IPS DF 6.9 (cell line): ENCODE measurements around the gene KDM4C.

Experiments used
- DNase-seq: peaks from one replicate; pipeline ENCODE4 v3.0.0-alpha.2; 2013; ENCODE audit warnings: low read depth, low spot score
- H3K27ac ChIP-seq: one replicate; pipeline ENCODE4 v1.5.1; 2013; ENCODE audit warnings: low read length, control low read depth
- H3K27me3 ChIP-seq: 2 replicates; pipeline ENCODE4 v1.6.1; 2013; ENCODE audit warnings: mild to moderate bottlenecking, low read length; ENCODE audit not compliant: control insufficient read depth, insufficient read depth
- H3K36me3 ChIP-seq: 2 replicates; pipeline ENCODE4 v1.6.1; 2013; ENCODE audit warnings: low read length; ENCODE audit not compliant: control insufficient read depth, insufficient read depth
- H3K4me1 ChIP-seq: 2 replicates; pipeline ENCODE4 v1.6.1; 2013; ENCODE audit warnings: low read length; ENCODE audit not compliant: control insufficient read depth, insufficient read depth
- H3K4me3 ChIP-seq: 2 replicates; pipeline ENCODE4 v1.5.1; 2013; ENCODE audit warnings: mild to moderate bottlenecking, low read length
- H3K9me3 ChIP-seq: 2 replicates; pipeline ENCODE4 v1.6.1; 2013; ENCODE audit warnings: low read length, inconsistent platforms; ENCODE audit not compliant: control insufficient read depth, insufficient read depth
- WGBS: extraction: QIAGEN DNeasy Blood & Tissue Kit; methylation state at CpG from one replicate; pipeline ENCODE4 v1.1.7; 2013; ENCODE audit warnings: mixed read lengths, missing lambda C conversion rate; ENCODE audit not compliant: insufficient read length, insufficient coverage; 5-methylcytosine and 5-hydroxymethylcytosine counted together

Gene KDM4C

DNA sequence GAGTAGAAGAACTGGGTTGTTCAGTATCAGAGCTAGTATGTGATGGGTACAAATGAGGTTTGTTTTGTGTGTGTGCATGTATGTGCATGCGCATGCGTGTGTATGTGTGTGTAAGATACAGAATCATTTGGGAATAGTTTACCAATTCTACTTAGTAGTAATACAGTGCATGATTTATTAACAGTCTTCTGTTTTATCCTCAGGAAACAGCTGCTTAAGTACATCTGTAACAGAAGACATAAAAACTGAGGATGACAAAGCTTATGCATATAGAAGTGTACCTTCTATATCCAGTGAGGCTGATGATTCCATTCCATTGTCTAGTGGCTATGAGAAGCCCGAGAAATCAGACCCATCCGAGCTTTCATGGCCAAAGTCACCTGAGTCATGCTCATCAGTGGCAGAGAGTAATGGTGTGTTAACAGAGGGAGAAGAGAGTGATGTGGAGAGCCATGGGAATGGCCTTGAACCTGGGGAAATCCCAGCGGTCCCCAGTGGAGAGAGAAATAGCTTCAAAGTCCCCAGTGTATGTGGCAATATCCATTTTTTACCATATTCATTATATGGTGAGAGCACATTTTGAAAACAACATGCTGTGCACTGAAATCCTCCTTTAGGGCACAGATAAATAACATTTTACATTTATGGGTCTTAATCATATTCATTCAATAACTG lies 228.5 kb downstream of the KDM4C start:
- Histone ChIP-seq H3K9me3 (no peaks in the 10 kb centered on the region), H3K4me1 (no peaks in the 10 kb centered on the region), H3K36me3 (no peaks in the 10 kb centered on the region; the same call in 1 of the 2 replicates), H3K4me3 (no peak overlapping the region), H3K27me3 (no peaks in the 10 kb centered on the region), H3K27ac (no peak overlapping the region)
- DNase-seq = no peak
- WGBS = no CpG with 5 or more reads among the region's 5 CpGs

DNA sequence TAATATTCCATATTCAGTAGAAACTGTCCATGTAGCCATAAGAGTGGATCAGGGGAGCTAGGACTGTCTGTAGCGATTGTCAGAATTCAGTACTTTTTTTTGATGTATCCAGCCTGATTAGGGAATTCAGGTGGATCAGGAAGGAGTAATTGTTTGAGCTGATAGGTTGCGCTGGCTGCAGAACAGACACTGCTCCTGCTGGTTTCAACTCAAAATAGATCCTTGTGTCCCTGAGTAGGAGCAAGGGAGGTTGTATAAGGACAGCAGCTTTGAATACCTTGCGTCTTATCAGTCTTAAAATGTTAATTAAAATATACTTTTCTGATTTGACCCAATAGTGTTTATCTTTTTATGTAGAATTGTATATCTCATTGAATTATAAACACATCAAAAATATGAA lies 229.6 kb downstream of the KDM4C start:
- no CpG with 5 or more reads among the region's 3 CpGs for WGBS
- Histone ChIP-seq H3K36me3 (no peaks in the 10 kb centered on the region; the same call in 1 of the 2 replicates), H3K27me3 (no peaks in the 10 kb centered on the region), H3K27ac (no peak overlapping the region), H3K4me1 (no peaks in the 10 kb centered on the region), H3K4me3 (no peak overlapping the region), H3K9me3 (no peaks in the 10 kb centered on the region)
- no peak for DNase-seq

DNA sequence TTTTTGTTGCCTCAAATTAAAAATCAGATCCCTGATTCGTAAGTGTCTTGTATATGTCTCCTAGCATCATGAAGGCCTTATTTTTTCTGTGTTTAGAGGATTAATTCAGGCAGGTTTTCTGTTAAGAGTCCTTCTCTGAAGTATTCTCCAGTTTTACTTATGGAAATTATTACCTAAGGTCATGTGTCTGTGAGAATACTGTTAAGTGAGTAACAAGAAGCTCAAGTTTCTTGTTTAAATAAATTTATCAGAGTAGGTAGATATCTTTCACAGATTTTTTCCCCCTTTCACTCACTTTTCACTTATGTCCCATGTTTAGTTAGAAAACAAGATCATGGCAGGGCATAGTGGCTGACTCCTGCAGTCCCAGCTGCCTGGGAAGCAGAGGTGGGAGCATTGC lies 233.6 kb downstream of the KDM4C start:
- no peaks in the 10 kb centered on the region for H3K9me3 ChIP-seq
- no CpG with 5 or more reads among the region's 1 CpG for WGBS
- H3K27me3 ChIP-seq = no peaks in the 10 kb centered on the region
- no peak overlapping the region for H3K4me3 ChIP-seq
- no peaks in the 10 kb centered on the region; the same call in 1 of the 2 replicates for H3K4me1 ChIP-seq
- H3K27ac ChIP-seq = no peak overlapping the region
- DNase-seq = no peak
- no peaks in the 10 kb centered on the region; the same call in 1 of the 2 replicates for H3K36me3 ChIP-seq

DNA sequence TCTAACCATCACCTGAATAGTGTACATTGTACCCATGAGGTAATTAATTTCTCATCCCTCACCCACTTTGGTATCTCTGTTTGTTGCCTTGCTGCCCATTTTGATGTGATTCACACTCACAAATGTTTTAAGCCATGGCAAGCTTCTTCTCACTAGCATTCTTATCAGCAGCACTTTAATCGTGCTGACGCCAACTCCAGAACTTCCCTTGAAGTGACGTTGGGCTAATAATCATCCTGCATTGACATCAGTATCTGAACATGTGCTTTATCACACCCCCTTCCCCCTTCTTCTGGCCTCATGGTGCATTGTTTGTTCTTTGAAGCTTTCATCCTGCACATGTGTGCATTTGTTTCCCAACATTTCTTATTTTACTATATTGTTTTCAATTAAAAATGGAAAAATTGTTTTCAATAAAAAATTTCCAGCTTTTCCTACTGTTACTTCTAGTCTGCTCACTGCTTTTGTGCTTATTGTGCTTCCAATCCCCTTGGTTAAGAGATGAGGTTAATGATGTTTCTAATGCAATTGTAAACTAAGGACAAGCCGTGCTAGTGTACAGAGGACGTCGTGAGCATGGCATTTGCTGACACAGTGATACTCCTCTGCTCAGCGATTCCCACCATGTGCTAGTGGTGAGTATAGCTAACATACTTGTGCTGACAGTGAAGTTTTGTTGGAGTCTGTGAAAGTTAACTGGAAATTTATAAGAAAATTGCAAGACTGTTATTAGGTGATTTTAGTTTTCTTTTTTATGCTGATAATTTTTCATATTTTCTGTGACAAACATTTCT lies 238.5 kb downstream of the KDM4C start:
- H3K27me3 ChIP-seq = no peaks in the 10 kb centered on the region
- no peaks in the 10 kb centered on the region for H3K9me3 ChIP-seq
- no CpG with 5 or more reads among the region's 7 CpGs for WGBS
- H3K4me1 ChIP-seq = no peaks in the 10 kb centered on the region; the same call in 1 of the 2 replicates
- no peak for DNase-seq
- no peak overlapping the region for H3K27ac ChIP-seq
- H3K36me3 ChIP-seq = no peaks in the 10 kb centered on the region; the same call in 1 of the 2 replicates
- H3K4me3 ChIP-seq = no peak overlapping the region

DNA sequence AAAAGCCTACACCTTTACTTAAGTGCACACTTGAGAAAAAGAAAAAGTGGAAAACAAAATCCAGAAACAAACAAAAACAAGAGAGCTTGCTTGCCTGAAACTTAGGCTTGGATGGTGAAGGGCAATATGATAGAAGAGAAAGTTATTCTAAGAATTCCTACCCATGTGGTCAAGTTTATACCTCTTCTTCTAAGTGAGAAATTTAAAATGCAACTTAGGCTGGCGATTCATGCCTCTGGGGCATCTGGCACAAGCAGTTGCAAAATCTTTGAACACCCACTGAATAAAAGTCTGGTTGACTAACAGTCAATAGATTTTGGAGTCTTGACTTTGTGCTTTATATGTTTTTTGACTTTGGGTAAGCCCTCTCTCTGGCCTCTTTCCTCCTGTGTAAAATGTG lies 239.6 kb downstream of the KDM4C start:
- no CpG with 5 or more reads among the region's 1 CpG for WGBS

DNA sequence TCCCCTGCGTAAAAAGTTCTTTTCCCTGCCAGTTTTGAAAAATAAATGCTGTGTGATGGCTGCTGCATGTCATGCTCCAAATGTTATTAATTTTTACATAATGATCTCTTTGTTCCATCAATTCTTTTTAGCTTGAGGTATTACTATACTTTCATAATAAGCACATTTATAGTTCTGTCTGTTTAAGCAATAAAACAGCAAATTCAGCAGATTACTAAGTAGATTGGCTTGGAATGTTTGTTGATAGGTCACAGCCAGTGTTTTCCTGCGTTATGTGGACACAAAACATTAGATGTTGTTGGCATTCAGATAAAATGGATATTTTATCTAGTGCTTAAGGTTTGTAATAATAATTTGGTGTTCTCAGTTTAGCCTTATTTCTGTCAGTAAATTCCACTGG lies 242.0 kb downstream of the KDM4C start:
- H3K4me3 ChIP-seq = no peak overlapping the region
- WGBS = no CpG with 5 or more reads among the region's 2 CpGs
- H3K9me3 ChIP-seq = no peaks in the 10 kb centered on the region
- no peaks in the 10 kb centered on the region for H3K27me3 ChIP-seq
- H3K36me3 ChIP-seq = peaks cover 3% of the 10 kb centered on the region; the same call in 1 of the 2 replicates
- no peaks in the 10 kb centered on the region; the same call in 1 of the 2 replicates for H3K4me1 ChIP-seq
- H3K27ac ChIP-seq = no peak overlapping the region
- no peak for DNase-seq

More for the DNA sequence above, 239.6 kb downstream of the KDM4C start:
- H3K4me1 ChIP-seq = no peaks in the 10 kb centered on the region; the same call in 1 of the 2 replicates
- H3K27me3 ChIP-seq = no peaks in the 10 kb centered on the region
- DNase-seq = no peak
- H3K36me3 ChIP-seq = no peaks in the 10 kb centered on the region; the same call in 1 of the 2 replicates
- no peak overlapping the region for H3K4me3 ChIP-seq
- H3K9me3 ChIP-seq = no peaks in the 10 kb centered on the region
- no peak overlapping the region for H3K27ac ChIP-seq

DNA sequence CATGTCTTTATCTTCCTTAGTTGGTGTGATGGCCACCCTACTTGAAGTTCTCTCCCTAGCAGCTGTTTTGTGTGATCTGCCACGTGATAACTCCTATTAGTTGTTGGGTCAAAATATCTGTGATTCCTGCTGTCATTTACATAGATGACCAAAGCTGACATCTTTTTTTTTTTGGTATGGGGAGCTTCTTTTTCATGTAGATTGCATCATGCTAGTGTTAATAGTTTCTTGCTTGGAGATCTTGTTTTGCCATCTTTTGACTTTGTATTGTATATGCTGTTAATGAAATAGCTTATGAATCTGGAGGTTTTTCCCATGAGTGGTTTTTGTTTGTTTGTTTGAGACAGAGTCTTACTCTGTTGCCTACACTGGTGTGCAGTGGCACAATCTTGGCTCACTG lies 243.8 kb downstream of the KDM4C start:
- peaks cover 3% of the 10 kb centered on the region; the same call in 1 of the 2 replicates for H3K36me3 ChIP-seq
- no peak overlapping the region for H3K27ac ChIP-seq
- WGBS = no CpG with 5 or more reads among the region's 1 CpG
- H3K9me3 ChIP-seq = no peaks in the 10 kb centered on the region
- H3K4me3 ChIP-seq = no peak overlapping the region
- no peaks in the 10 kb centered on the region for H3K27me3 ChIP-seq
- H3K4me1 ChIP-seq = no peaks in the 10 kb centered on the region; the same call in 1 of the 2 replicates
- DNase-seq = no peak

DNA sequence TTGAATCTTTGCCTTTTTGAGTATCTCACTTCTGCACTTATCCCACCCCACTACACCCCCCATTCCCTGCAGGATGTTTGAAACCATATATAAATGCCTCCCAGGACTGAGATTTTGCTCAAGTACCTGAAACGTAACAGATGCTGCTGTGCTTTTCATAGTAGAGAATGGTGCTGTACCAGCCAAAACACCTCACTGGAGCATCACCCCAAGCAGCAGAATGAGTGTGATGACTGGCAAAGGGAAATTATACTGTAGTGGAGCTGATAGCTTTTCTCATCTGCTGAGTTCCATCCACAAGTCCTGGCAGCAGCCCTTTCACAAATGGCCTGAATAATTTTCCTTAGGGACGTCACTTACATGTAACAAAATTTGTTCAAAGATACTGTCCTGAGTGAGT lies 246.1 kb downstream of the KDM4C start:
- Histone ChIP-seq H3K27ac (no peak overlapping the region), H3K4me1 (no peaks in the 10 kb centered on the region; the same call in 1 of the 2 replicates), H3K9me3 (no peaks in the 10 kb centered on the region), H3K4me3 (no peak overlapping the region), H3K36me3 (peaks cover 6% of the 10 kb centered on the region; the same call in 1 of the 2 replicates), H3K27me3 (no peaks in the 10 kb centered on the region)
- no peak for DNase-seq
- no CpG with 5 or more reads among the region's 2 CpGs for WGBS

DNA sequence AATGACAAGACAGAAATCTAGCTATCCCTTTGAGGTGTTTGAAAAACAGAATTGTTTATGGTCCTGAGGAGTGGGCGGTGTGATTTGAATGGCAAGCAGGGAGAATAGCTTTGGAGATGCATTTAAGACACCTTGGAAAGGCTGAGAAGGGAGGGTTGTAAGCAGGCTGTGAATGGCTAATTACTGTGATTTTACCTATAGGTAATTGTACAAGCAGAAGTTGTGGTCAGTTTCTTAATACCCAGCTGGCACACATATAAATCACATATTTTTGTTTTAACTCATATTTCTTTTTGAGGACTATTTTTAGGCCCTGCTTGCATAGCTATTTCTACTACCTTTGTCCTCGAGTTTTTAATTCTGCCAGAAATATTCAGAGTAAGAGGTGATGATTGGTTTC lies 248.6 kb downstream of the KDM4C start:
- Histone ChIP-seq H3K27me3 (no peaks in the 10 kb centered on the region), H3K9me3 (no peaks in the 10 kb centered on the region), H3K4me1 (no peaks in the 10 kb centered on the region; the same call in 1 of the 2 replicates), H3K4me3 (no peak overlapping the region), H3K36me3 (peaks cover 6% of the 10 kb centered on the region; the same call in 1 of the 2 replicates), H3K27ac (no peak overlapping the region)
- WGBS = no CpG with 5 or more reads among the region's 2 CpGs
- DNase-seq = no peak

DNA sequence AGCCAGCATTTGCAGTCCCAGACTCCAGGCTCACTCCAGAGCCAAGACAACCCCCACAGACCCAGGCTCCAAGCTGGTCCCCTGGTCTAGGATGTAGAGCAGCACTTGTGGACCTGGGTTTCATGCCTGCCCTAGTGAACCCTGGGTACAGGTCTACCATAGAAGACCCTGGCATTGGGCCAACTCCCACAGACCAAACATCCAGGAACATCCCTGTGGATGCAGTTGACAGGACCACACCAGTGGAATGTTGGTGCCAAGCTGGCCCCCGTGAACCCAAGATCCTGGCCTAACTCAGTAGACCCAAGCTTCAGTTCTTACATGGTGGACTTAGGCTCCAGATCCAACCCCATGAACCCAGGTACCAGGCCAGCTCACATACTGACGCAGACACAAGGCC lies 250.6 kb downstream of the KDM4C start:
- peaks cover 6% of the 10 kb centered on the region; the same call in 1 of the 2 replicates for H3K36me3 ChIP-seq
- H3K27ac ChIP-seq = no peak overlapping the region
- H3K9me3 ChIP-seq = no peaks in the 10 kb centered on the region
- H3K27me3 ChIP-seq = no peaks in the 10 kb centered on the region
- H3K4me1 ChIP-seq = no peaks in the 10 kb centered on the region; the same call in 1 of the 2 replicates
- no peak for DNase-seq
- no CpG with 5 or more reads among the region's 2 CpGs for WGBS
- no peak overlapping the region for H3K4me3 ChIP-seq
